ENCODE measurements around the gene SIK3. TPM values are rescaled to one million over a fixed set of nuclear protein-coding genes. Genes with fewer than 3 reads are reported as not detected.

The SIK3 gene
- total and polyA plus RNA-seq, 2 donors (not counting 3 experiments of a cell fraction or from before 2014, with no cell fraction given) = 10.3 to 21.3 TPM

DNA sequence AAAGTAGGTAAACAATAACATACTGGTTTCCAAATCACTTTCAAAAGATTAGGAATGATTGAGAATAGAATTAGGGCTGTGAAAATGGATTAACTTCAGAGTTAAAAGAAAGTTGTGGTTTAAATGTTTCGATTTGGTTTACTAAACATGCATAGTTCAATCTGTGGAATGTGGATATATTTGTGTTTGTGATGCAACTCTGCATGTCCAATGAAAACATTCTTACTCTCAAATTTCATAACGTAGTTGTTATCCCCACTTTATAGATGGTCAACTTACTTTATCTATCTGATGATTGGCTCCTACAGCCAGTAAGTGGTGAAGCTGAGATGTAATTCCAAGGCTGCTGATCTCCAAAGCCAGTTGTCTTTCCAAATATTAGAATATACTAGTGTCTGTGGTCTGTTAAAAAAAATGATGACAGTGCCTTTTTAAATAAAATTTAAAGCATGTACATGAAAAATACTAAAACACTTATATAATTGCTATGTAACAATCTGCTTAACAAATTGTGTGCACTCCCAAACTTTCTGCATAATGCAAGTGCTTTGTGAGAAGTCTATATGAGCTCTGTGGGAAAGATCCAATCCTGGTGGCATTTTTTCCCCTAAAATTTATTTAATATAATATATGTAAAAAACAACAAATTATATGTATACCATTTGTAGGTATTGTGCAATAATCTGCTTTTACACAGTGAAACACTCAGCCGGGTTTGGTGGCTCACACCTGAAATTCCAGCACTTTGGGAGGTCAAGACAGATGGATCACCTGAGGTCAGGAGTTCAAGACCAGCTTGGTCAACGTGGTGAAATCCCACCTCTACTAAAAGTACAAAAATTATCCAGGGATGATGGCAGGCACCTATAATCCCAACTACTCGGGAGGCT lies 9.7 kb upstream of the SIK3 start:
- no peak overlapping the region for H3K9ac ChIP-seq (replicated peaks; ENCODE audit: extremely low read depth, insufficient read depth, low read length)
- no peaks in the 10 kb centered on the region for H3K36me3 ChIP-seq (ENCODE audit: control insufficient read depth in 2 of 2, extremely low read depth in 1 of 2, insufficient read depth in 2 of 2, low read length in 2 of 2)
- H3K4me1 ChIP-seq (ENCODE audit: control insufficient read depth, extremely low read depth, insufficient read depth, low read length) = no peaks in the 10 kb centered on the region
- DNase-seq (ENCODE audit: low read depth, low spot score) = no peak
- BruUV-seq (replicated peaks) = no TSS peak
- H3K4me2 ChIP-seq (ENCODE audit: insufficient read depth, low read length) = no peak overlapping the region
- FAIRE-seq = no peak
- dilution Hi-C loops (cut with MboI; ENCODE audit: extremely low pct_ligation_motif_present, low sequenced_read_pairs) = no loop called here
- TF ChIP-seq, protein P1, sequence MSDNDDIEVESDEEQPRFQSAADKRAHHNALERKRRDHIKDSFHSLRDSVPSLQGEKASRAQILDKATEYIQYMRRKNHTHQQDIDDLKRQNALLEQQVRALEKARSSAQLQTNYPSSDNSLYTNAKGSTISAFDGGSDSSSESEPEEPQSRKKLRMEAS (IDR thresholded peaks at IDR 0.05; ENCODE audit: insufficient read depth, insufficient read length) = no peak
- no peak for TF ChIP-seq EZH2 (IDR thresholded peaks at IDR 0.05; ENCODE audit: borderline replicate concordance, low read depth, low read length, severe bottlenecking)
- no peak for TF ChIP-seq JUN (IDR thresholded peaks at IDR 0.05; ENCODE audit: borderline replicate concordance, insufficient read depth, insufficient read length, low read depth)
- TF ChIP-seq POLR2AphosphoS5 (IDR thresholded peaks at IDR 0.05; ENCODE audit: insufficient read depth, low read depth, low read length) = no peak
- no peak for TF ChIP-seq MYC (IDR thresholded peaks at IDR 0.05; ENCODE audit: low read depth, low read length)
- TF ChIP-seq FOS (IDR thresholded peaks at IDR 0.05; ENCODE audit: borderline replicate concordance, insufficient read depth, low read length) = no peak
- TF ChIP-seq, protein P2, sequence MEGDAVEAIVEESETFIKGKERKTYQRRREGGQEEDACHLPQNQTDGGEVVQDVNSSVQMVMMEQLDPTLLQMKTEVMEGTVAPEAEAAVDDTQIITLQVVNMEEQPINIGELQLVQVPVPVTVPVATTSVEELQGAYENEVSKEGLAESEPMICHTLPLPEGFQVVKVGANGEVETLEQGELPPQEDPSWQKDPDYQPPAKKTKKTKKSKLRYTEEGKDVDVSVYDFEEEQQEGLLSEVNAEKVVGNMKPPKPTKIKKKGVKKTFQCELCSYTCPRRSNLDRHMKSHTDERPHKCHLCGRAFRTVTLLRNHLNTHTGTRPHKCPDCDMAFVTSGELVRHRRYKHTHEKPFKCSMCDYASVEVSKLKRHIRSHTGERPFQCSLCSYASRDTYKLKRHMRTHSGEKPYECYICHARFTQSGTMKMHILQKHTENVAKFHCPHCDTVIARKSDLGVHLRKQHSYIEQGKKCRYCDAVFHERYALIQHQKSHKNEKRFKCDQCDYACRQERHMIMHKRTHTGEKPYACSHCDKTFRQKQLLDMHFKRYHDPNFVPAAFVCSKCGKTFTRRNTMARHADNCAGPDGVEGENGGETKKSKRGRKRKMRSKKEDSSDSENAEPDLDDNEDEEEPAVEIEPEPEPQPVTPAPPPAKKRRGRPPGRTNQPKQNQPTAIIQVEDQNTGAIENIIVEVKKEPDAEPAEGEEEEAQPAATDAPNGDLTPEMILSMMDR (IDR thresholded peaks at IDR 0.05; ENCODE audit: extremely low read depth in 1 of 2, insufficient read depth in 1 of 2, low read depth in 1 of 2, low read length in 2 of 2) = no peak
- TF ChIP-seq POLR2A (IDR thresholded peaks at IDR 0.05; ENCODE audit: low read depth, low read length) = no peak
- TF ChIP-seq GATA2 (IDR thresholded peaks at IDR 0.05; ENCODE audit: insufficient read depth, insufficient read length, low read depth, low read length) = no peak
- H3K9me3 ChIP-seq (replicated peaks; ENCODE audit: control insufficient read depth, insufficient read depth, low read length) = no peaks in the 10 kb centered on the region
- H2AFZ ChIP-seq (ENCODE audit: low read depth, low read length) = no peak overlapping the region
- ChIA-PET CTCF (interaction anchor here (2.0 to 8.5 kb wide), 3 partner anchors 10 to 319 kb away, joined by 4 to 210 read pairs (median 22); partner anchors contain the start of genes APOA5, SIK3 and ZPR1), POLR2A (no interaction called here)
- no peak overlapping the region for H3K4me3 ChIP-seq (replicated peaks in 1 of 3; ENCODE audit: insufficient read depth in 1 of 3, low read depth in 1 of 3, low read length in 3 of 3)
- no peaks in the 10 kb centered on the region for H3K9me1 ChIP-seq (replicated peaks; ENCODE audit: control insufficient read depth, extremely low read depth, insufficient read depth, low read length)
- intact Hi-C loops (cut with micrococcal nuclease) = loop anchor here (2.0 kb wide), 1 partner anchor 119 kb away; no protein-coding TSS in a partner anchor
- H4K20me1 ChIP-seq (replicated peaks; ENCODE audit: control insufficient read depth, extremely low read depth, insufficient read depth, low read length) = no peaks in the 10 kb centered on the region
- H3K27me3 ChIP-seq (ENCODE audit: control insufficient read depth in 2 of 2, insufficient read depth in 2 of 2, low read length in 2 of 2) = no peaks in the 10 kb centered on the region
- no peak overlapping the region for H3K27ac ChIP-seq (ENCODE audit: insufficient read depth, low read depth, low read length)
- no peaks in the 10 kb centered on the region for H3K79me2 ChIP-seq (ENCODE audit: control insufficient read depth, insufficient read depth, low read length)

Measured in endothelial cell of umbilical vein (primary cell).